ENCODE data around the gene MCCC1. TPM values are rescaled to one million over a fixed set of nuclear protein-coding genes. Genes with fewer than 3 reads are reported as not detected.
A peak's percentile ranks its signal among the peaks of the same experiment; 100 is the strongest.

MCCC1 gene
- total RNA-seq, result 10 to 100 TPM; 42.3 to 70.2 (median 47.6) TPM

DNA sequence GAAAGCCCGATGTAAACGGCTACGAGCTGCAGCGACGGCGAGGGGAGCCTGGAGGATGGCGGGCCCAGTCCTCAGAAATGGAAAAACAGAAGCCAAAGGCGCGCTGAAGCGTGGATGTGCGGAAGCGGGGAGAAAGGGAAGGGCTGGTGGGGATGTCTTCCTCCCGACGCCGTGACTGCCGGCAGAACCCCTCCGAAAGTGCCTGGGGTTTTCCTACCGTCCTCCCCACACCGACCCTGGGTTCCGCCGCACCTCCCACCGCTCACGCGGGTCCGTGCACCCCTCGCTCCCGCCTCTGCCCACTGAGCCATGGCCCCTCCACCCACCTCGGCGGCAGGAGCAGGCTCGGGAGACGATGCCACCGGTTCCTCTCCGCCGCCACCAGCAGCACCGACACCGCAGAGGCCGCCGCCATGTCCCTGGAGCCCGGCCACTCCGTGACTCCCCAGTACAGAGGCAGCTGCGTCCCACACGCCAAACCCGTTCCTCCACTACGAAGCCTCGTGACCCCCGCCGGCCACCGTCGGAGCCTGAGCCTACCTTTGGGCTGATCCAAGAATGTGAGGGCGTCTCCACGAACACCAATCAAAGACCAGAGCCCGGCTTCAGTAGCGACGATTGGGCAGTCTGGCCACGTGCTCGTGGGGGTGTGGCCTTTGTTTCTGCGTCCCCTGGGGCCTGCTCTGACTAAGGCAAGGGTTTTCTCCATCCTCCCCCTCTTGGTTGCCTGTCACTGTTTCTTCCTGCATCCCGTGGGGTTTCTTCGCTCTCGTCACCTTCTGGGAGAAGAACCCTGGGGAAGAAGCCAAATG lies at the start of gene MCCC1:
MCCC1 (minus strand) TSS at position 471 of the 812 bp plus-strand sequence; CDS start at position 415, 56 bp downstream.
- DNase-seq (ENCODE audit: low spot score in 2 of 2), result peak; percentile 98 to 99
- H3K27ac ChIP-seq, result peak within 1 kb of the TSS; percentile 93 to 97
- H3K36me3 ChIP-seq, result no peaks in the 10 kb centered on the region
- TF ChIP-seq POLR2AphosphoS5 (IDR thresholded peaks at IDR 0.05) (peak; percentile 92 to 97 (median 95)), POLR2A (IDR thresholded peaks at IDR 0.05) (peak; percentile 61)
- TF ChIP-seq, protein P1, sequence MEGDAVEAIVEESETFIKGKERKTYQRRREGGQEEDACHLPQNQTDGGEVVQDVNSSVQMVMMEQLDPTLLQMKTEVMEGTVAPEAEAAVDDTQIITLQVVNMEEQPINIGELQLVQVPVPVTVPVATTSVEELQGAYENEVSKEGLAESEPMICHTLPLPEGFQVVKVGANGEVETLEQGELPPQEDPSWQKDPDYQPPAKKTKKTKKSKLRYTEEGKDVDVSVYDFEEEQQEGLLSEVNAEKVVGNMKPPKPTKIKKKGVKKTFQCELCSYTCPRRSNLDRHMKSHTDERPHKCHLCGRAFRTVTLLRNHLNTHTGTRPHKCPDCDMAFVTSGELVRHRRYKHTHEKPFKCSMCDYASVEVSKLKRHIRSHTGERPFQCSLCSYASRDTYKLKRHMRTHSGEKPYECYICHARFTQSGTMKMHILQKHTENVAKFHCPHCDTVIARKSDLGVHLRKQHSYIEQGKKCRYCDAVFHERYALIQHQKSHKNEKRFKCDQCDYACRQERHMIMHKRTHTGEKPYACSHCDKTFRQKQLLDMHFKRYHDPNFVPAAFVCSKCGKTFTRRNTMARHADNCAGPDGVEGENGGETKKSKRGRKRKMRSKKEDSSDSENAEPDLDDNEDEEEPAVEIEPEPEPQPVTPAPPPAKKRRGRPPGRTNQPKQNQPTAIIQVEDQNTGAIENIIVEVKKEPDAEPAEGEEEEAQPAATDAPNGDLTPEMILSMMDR (IDR thresholded peaks at IDR 0.05), result peak in 1 of 3 donors; percentile 9
- no peaks in the 10 kb centered on the region for H3K9me3 ChIP-seq
- intact Hi-C loops (cut with DNase I; ENCODE audit: low total_unique reads), result no loop called here
- peak within 1 kb of the TSS; percentile 70 to 91 (median 81) for H3K4me3 ChIP-seq
- H3K4me1 ChIP-seq, result peaks cover 0 to 8% of the 10 kb centered on the region in 2 donors
- H3K27me3 ChIP-seq, result no peaks in the 10 kb centered on the region

DNA sequence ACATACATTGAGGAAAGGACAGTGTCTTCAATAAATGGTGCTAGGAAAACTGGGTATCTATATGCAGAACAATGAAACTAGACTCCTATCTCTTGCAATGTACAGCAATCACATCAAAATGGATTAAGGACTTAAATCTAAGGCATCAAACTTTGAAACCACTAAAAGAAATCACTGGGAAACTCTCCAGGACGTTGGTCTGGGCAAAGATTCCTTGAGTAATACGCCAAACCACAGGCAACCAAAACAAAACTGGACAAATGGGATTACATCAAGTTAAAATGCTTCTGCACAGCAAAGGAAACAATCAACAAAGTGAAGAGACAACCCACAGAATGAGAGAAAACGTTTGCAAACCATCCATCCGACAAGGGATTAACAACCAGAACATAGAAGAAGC lies 48.8 kb upstream of the MCCC1 start:
- intact Hi-C loops (cut with DNase I; ENCODE audit: low total_unique reads), result no loop called here
- no peak for DNase-seq (ENCODE audit: low spot score in 2 of 2)
- Histone ChIP-seq H3K4me3 (no peak overlapping the region), H3K27ac (no peak overlapping the region), H3K9me3 (no peaks in the 10 kb centered on the region), H3K36me3 (no peaks in the 10 kb centered on the region), H3K4me1 (no peaks in the 10 kb centered on the region), H3K27me3 (no peaks in the 10 kb centered on the region)
- TF ChIP-seq, protein P1 (IDR thresholded peaks at IDR 0.05), result no peak
- TF ChIP-seq POLR2AphosphoS5 (IDR thresholded peaks at IDR 0.05) (no peak), POLR2A (IDR thresholded peaks at IDR 0.05) (no peak)

DNA sequence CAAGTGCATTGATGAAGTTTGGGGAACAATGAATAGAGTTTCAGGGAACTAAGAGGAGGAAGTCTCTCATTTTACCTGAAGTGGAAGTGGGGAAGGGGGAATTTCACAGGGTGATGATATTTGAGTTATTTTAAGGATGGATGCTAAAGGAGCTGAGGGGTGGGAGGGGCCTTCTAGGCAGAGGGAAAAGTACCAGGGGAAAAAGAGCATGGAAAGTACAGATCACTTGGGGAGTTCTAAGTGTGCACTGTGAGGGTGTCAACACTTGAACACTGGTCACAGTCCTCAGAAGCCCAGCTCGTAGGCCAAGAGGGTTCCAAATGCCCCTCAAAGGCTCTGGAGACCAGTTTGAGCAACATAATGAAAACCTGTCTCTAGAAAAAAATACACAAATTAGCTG lies 45.1 kb upstream of the MCCC1 start:
- intact Hi-C loops (cut with DNase I; ENCODE audit: low total_unique reads), result no loop called here

DNA sequence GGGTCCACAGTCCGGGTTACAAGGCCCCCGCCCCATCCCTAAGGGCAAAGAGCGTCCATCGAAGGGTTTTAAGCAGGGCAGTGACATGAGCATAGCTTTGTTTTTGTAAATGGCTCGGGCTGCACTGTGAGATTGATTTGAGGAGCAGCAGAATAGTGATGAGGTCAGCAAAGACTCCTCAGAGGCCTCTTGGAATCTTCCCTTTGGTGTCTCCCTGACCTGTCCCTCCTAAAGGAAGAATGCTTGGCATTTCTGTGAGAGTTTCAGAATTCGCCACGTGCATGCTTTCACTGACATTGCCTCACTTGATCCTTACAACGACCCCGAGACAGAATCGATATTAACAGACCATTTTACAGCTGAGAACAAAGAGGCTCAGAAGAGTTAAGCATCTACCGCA lies 42.9 kb upstream of the MCCC1 start:
- intact Hi-C loops (cut with DNase I; ENCODE audit: low total_unique reads), result no loop called here
- Histone ChIP-seq H3K9me3 (no peaks in the 10 kb centered on the region), H3K4me3 (no peak overlapping the region), H3K27ac (no peak overlapping the region), H3K4me1 (no peaks in the 10 kb centered on the region), H3K27me3 (no peaks in the 10 kb centered on the region), H3K36me3 (no peaks in the 10 kb centered on the region)
- TF ChIP-seq, protein P1 (IDR thresholded peaks at IDR 0.05), result no peak
- TF ChIP-seq POLR2AphosphoS5 (IDR thresholded peaks at IDR 0.05) (no peak), POLR2A (IDR thresholded peaks at IDR 0.05) (no peak)
- no peak for DNase-seq (ENCODE audit: low spot score in 2 of 2)

More for the DNA sequence above, 45.1 kb upstream of the MCCC1 start:
- Histone ChIP-seq H3K4me1 (no peaks in the 10 kb centered on the region), H3K36me3 (no peaks in the 10 kb centered on the region), H3K9me3 (no peaks in the 10 kb centered on the region), H3K27me3 (no peaks in the 10 kb centered on the region), H3K4me3 (no peak overlapping the region), H3K27ac (no peak overlapping the region)
- DNase-seq (ENCODE audit: low spot score in 2 of 2), result no peak
- TF ChIP-seq, protein P1 (IDR thresholded peaks at IDR 0.05), result no peak
- TF ChIP-seq POLR2A (IDR thresholded peaks at IDR 0.05) (no peak), POLR2AphosphoS5 (IDR thresholded peaks at IDR 0.05) (no peak)

DNA sequence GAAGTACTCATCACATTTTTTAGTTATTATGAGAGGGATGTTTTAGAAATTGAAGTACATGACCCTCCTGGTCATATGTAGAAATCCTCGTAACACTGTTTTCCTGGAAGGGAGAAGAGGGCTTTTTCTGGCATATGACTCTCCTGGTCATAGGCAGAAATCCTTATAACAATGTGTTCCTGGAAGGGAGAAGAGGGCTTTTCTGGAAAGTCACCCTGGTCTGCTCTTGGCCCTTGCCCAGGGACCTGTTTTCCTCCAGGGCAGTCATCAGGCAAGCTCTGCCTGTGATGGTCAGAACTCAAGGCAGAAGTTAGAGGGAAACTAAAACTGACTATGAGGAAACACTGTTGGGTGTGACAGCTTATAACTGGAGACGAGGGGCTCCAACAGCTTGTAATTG lies 35.5 kb upstream of the MCCC1 start:
- no peaks in the 10 kb centered on the region for H3K9me3 ChIP-seq
- H3K4me1 ChIP-seq, result no peaks in the 10 kb centered on the region
- no peak overlapping the region for H3K4me3 ChIP-seq
- peaks cover 0 to 5% of the 10 kb centered on the region in 2 donors for H3K27me3 ChIP-seq
- H3K36me3 ChIP-seq, result no peaks in the 10 kb centered on the region
- DNase-seq (ENCODE audit: low spot score in 2 of 2), result no peak
- intact Hi-C loops (cut with DNase I; ENCODE audit: low total_unique reads), result no loop called here
- H3K27ac ChIP-seq, result no peak overlapping the region
- TF ChIP-seq, protein P1 (IDR thresholded peaks at IDR 0.05), result no peak
